Activated T-cell treated with anti-CD3 and anti-CD28 coated beads for 48 hours (primary cell): ENCODE data around the gene EPB41L1.

Experiments used
- DNase-seq: peaks from one replicate; pipeline ENCODE4 v3.0.0-alpha.2; 2020; ENCODE audit warnings: low read depth

The EPB41L1 gene

DNA sequence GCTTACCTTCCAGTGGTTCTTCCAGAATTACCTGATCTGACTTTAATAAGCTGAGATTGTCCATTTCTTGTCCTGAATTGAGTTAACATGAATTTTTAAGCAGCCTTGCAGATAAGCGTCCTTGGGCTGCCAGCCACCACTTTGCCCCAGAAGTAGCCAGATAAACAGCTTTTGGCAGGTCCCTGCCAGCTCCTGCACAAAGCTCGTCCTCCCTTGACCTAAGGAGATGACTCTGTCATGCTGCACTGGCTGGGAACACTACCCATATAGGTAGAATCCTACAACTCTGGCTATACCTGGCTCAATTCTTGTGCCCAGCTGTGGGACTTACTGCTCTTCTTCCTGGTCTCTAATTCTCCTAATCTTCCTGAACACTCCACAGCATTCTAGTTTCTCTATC is 42.1 kb downstream of the EPB41L1 start:
- no peak for DNase-seq

DNA sequence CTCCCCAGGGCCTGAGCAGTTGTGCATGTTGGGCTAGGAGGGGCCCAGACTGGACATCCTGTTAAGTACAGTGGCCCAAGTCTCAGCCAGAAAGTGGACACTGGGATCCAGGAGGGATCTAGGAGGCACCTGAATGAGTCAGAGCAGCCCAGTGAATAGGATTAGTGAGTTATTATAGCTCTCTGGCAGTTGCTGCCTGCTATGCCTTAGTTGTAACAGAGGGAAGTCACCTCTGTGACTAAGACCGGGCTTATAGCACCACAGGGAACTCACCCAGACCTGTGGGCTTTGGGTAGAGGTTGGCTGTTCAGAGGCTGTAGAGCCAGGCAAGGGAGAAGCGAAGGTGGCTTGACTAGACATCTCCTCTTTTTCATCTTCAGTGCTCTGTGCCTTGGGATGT is 42.7 kb downstream of the EPB41L1 start:
- no peak for DNase-seq

DNA sequence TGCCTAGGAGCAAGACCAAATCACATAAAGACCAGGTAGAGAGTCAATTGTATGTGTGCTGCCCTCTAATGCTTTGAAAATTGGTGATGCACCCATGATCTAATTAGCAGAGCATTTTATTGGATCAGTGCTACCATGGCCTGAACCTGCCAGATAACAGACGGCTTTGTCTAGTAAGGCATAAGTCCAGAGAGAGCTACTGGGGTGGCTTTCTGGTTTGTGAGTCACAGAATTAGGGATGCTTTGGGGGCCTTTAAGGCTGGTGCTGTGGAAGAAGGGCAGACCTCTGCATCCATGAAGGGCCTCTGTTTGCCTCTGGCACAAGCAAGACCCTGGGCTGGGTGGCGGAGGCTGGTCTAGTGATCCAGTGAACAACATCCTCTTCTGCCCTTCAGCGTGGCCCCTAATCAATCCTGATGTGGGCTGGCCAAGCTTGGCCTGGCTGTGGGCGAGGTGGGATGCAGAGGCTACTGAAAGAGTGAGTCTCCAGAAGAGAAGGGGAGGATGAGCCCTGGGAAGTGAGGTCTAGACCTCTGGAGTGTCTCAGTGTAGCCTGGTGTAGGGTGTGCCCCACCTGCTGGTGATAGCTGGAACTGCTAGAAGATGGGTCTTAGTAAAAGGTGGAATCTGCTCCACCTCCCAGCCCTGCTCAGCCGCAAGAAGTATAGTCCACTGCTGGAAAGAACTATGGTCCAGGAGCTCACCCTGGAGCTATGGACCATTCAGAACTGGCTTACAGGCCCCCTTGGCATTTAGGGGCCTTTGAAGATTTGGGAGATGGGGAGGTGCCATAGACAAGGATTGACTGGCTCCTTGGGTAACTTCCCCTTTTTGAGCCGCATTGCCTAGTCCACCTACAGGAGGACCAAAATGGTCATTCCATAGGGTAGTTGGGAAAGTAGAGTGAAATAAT is 45.1 kb downstream of the EPB41L1 start:
- DNase-seq, result peak; percentile 64

GRCh38 chr20:36200451-36200850 is 45.9 kb downstream of the EPB41L1 start:
- no peak for DNase-seq

GRCh38 chr20:36201198-36201597 is 46.7 kb downstream of the EPB41L1 start:
- no peak for DNase-seq

GRCh38 chr20:36202891-36203338 is 48.4 kb downstream of the EPB41L1 start:
- DNase-seq, result peak; percentile 72

DNA sequence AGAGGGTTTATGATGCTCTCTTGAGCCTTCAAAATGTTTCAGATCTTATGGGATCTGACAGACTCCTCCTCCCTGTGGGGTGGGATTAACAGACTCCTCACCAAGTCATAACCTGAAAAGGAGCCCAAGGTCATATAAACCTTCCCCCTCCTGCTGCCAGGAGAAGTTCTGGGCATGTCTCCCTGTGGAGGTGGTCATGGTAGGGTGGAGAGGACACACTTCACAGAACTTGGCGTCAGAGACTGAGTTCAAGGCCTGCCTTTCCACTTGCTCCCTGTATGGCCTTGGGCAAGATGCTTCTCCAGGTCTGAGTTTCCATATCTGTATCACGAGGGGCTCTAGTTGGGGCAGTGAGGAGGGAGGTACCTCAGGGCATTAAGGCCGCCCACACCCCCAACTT is 49.3 kb downstream of the EPB41L1 start:
- DNase-seq, result no peak

- no peak for DNase-seq
Measured at GRCh38 chr20:36205026-36205425, 50.5 kb downstream of the EPB41L1 start.

DNA sequence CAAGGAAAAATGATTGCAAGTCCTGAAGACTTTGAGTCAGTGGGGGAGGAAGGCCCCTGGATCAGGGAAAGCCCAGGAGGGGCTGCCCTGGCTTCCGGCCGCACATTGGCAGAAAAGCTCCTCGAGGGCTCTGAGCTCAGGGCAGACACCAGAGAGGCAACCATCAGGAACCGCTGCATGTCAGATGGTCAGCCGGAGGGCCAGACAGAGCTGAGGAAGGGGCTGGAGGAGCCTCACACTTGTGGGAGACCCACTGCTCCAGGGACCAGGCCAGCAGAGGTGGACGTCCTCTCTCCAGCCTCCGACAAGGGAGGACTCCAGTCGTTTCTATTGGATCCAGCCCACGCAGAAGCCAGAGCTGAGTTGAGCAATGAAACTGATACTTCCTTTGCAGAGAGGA is 51.5 kb downstream of the EPB41L1 start:
- no peak for DNase-seq

- no peak for DNase-seq
Measured at GRCh38 chr20:36206641-36207040, 52.1 kb downstream of the EPB41L1 start.

DNA sequence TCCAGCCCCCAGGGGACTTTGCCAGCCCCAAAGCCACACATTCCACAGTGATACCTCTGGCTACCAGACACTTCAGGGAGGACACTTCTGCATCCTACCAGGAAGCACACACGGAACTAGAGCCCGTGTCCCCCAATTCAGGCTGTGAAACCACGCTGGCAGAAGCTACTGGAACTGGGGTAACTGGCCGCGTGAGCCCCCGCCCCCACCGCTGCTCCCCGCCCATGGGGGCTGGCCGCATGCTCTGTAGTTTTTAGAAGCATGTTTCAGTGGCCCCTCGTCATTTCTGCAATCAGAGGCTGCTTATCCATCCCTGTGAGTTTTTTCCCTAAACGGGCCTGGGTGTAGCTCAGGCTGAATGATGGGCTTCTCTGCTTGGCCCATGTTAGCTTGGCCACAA is 53.1 kb downstream of the EPB41L1 start:
- no peak for DNase-seq

DNA sequence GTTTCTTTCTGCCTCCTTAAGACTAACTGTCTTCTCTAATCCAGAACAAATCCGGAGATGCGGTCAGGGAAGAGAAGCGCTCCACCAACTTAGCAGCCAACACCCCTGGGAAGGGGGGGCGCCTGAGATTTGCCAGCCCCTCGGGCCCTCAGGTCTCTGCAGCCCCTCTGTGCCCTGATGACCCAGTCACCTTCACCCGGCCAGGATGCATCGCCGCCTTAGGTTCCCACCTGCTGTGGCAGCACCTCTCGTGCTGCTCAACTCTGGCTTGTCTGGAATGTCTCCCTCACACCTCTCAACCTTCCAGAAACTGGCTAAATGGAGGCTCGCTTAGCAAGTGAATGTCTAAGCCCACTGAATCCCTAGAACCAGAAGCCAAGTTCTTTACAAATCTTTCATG is 53.7 kb downstream of the EPB41L1 start:
- no peak for DNase-seq

DNA sequence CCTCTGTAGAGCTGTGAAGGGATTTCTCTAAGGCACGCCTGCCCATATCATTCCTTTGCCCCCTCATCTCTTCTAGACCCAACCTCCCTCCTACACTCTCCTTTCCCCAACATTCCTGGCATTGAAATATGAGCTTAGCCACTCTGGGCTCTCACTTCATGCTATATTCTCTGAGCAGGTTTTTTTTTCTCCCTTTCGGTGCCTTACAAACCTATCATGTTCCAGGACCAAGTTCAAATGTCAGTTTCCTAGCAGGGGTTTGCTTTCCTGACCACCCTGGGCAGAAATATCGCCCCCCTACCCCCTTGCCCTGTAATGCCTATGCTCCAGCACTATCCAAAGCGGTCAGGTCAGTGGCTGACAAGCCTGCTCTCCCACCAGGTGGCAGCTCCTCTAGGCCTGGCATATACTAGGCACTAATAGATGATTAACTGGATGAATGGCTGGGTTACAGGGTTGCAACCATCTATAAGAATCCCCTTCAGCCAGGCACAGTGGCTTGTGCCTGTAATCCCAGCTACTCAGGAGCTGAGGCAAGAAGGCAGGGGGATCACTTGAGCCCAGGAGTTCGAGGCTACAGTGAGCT is 56.0 kb downstream of the EPB41L1 start:
- no peak for DNase-seq

GRCh38 chr20:36213362-36213761 is 58.8 kb downstream of the EPB41L1 start:
- no peak for DNase-seq

DNA sequence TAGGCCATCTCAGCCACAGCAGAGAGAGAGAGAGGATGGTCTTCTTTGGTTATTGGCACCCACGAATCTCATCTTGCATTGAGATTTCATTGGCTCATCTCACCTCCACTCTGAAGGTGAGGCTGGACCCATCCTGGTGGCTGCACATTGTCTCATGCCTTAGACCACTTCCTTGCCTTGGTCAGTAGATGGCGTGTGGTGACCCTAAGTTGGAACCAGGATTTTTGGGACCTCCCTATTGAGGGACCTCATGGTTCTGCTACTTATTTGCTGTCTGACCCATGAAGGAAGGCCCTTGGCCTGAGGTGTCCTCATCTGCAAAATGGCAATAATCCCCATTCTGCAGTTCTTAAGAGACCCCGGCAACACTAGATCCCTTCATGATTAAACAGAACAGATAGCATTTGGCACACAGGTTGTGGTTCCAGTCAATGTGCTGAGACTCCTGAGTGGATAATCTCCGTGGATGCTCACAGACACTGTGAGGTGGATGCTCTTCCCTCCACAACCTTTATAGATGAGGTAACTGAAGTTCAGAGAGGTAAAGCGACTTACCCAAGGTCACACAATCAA is 60.2 kb downstream of the EPB41L1 start:
- no peak for DNase-seq

GRCh38 chr20:36215778-36216177 is 61.2 kb downstream of the EPB41L1 start:
- no peak for DNase-seq

- DNase-seq, result no peak
Measured at GRCh38 chr20:36216314-36217025, 61.9 kb downstream of the EPB41L1 start.

GRCh38 chr20:36217226-36217625 is 62.7 kb downstream of the EPB41L1 start:
- DNase-seq, result no peak

- no peak for DNase-seq
Measured at GRCh38 chr20:36218380-36219064, 64.0 kb downstream of the EPB41L1 start.

- no peak for DNase-seq
Measured at GRCh38 chr20:36219671-36220220, 65.2 kb downstream of the EPB41L1 start.

GRCh38 chr20:36225666-36226065 is 71.1 kb downstream of the EPB41L1 start:
- no peak for DNase-seq

GRCh38 chr20:36228770-36229169 is 74.2 kb downstream of the EPB41L1 start:
- no peak for DNase-seq
